Peyer's patch (tissue), 4 donors: Measurements from ENCODE around the gene RBM20. TPM values are rescaled to one million over a fixed set of nuclear protein-coding genes. Genes with fewer than 3 reads are reported as not detected.
A peak's percentile ranks its signal among the peaks of the same experiment; 100 is the strongest.

Experiments
- DNase-seq, 3 donors: peaks; one replicate each; pipeline ENCODE4 v3.0.0-alpha.2; 2017 to 2019
- H3K27ac ChIP-seq, 4 donors: fragments of 200-600 bp; sonication (generic); one replicate each; pipeline ENCODE4 v1.5.1; 2016 to 2019
- H3K27me3 ChIP-seq, 2 donors: fragments of 200-600 bp; sonication (generic); one replicate each; pipeline ENCODE4 v1.5.1; 2019
- H3K36me3 ChIP-seq, 3 donors: fragments of 200-600 bp; sonication (generic); one replicate each; pipeline ENCODE4 v1.5.1; 2016 to 2019
- H3K4me1 ChIP-seq, 4 donors: fragments of 200-600 bp; sonication (generic); one replicate each; pipeline ENCODE4 v1.5.1; 2016 to 2019
- H3K4me3 ChIP-seq, 4 donors: fragments of 200-600 bp; sonication (generic); 1 replicate in 3 of 4; 2 replicates in 1 of 4; pipeline ENCODE4 v1.5.1; 2016 to 2019; ENCODE audit warnings: mild to moderate bottlenecking in 1 of 4
- H3K9me3 ChIP-seq, 4 donors: fragments of 200-600 bp; sonication (generic); one replicate each; pipeline ENCODE4 v1.5.1; 2016 to 2019; ENCODE audit warnings: mild to moderate bottlenecking in 1 of 4
- POLR2A ChIP-seq, 2 donors: fragments of 450-650 bp; IDR thresholded peaks; one replicate each; pipeline ENCODE4 v1.5.1; 2017; ENCODE audit warnings: antibody characterized with exemption in 2 of 2, mild to moderate bottlenecking in 2 of 2, moderate library complexity in 2 of 2
- total RNA-seq, 4 donors: library from RNA; depleted of rRNA; stranded (reverse); fragments of >200 nt; gene quantifications; one replicate each; pipeline ENCODE4 v1.1.0, GENCODE V29; 2016
- TF ChIP-seq, protein P1 (sequence below), 6 experiments: fragments of 450-650 bp in 4 of 6; fragments of 200-600 bp in 2 of 6; sonication (generic) in 1 of 6; IDR thresholded peaks; one replicate each; pipeline ENCODE4 v1.5.1; 2017 to 2019; ENCODE audit warnings: antibody characterized with exemption in 6 of 6, mild to moderate bottlenecking in 3 of 6, moderate library complexity in 1 of 6

The RBM20 gene
- total RNA-seq, 4 donors from 2014 or later = 0.80 to 4.1 (median 1.2) TPM

DNA sequence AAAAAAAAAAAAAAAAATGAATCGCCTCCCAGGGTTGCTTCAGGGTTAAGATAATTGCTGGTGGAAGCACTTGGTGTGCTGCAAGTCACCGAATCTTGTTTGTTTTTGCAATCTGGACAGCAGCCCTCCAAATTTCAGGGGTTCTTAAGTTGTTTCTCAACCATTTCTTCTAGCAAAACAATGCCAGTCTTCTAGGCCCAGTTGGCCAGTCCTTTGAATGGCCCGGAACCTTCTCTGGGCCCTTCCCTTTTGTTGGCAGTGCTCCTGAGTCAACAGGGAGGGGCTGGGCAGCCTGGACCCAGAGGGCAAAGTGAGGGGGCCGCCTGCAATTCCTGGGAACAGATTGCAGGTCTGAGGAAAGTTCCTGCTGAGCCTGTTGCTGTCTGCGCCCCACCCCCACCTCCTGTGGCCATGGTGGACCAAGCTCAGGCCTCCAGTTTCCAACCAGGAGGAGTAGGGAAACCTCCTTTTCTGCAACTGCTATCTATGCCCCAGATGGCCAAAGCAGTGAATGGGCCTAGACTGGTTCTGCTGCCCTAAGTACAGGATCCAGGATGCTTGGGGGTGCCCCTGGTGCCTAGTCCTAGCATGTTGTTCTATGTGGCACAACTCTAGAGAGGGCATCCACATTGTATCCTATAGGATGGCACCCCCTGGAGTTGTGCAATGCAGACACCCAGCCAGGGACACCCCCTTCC is 196.2 kb downstream of the RBM20 start:
- DNase-seq = peak in 2 of 3 donors; percentile 93
- Histone ChIP-seq H3K9me3 (no peaks in the 10 kb centered on the region), H3K27ac (peak overlapping the region; percentile 74 to 97 (median 75)), H3K4me1 (peaks cover 12 to 79% (median 26%) of the 10 kb centered on the region in 4 donors), H3K27me3 (no peaks in the 10 kb centered on the region), H3K4me3 (no peak overlapping the region), H3K36me3 (no peaks in the 10 kb centered on the region)
- peak in 1 of 2 donors; percentile 46 for TF ChIP-seq POLR2A (IDR thresholded peaks at IDR 0.05)
- TF ChIP-seq, protein P1, sequence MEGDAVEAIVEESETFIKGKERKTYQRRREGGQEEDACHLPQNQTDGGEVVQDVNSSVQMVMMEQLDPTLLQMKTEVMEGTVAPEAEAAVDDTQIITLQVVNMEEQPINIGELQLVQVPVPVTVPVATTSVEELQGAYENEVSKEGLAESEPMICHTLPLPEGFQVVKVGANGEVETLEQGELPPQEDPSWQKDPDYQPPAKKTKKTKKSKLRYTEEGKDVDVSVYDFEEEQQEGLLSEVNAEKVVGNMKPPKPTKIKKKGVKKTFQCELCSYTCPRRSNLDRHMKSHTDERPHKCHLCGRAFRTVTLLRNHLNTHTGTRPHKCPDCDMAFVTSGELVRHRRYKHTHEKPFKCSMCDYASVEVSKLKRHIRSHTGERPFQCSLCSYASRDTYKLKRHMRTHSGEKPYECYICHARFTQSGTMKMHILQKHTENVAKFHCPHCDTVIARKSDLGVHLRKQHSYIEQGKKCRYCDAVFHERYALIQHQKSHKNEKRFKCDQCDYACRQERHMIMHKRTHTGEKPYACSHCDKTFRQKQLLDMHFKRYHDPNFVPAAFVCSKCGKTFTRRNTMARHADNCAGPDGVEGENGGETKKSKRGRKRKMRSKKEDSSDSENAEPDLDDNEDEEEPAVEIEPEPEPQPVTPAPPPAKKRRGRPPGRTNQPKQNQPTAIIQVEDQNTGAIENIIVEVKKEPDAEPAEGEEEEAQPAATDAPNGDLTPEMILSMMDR (IDR thresholded peaks at IDR 0.05) = no peak

- peak overlapping the region; percentile 74 to 97 (median 75) for H3K27ac ChIP-seq
- no peak for TF ChIP-seq POLR2A (IDR thresholded peaks at IDR 0.05)
- TF ChIP-seq, protein P1 (IDR thresholded peaks at IDR 0.05) = no peak
- H3K4me3 ChIP-seq = no peak overlapping the region
- DNase-seq = no peak
- H3K4me1 ChIP-seq = peaks cover 12 to 79% (median 28%) of the 10 kb centered on the region in 4 donors
- no peaks in the 10 kb centered on the region for H3K27me3 ChIP-seq
- H3K9me3 ChIP-seq = no peaks in the 10 kb centered on the region
- no peaks in the 10 kb centered on the region for H3K36me3 ChIP-seq
These were observed 196.8 kb downstream of the RBM20 start for GRCh38 chr10:110840923-110841428.

DNA sequence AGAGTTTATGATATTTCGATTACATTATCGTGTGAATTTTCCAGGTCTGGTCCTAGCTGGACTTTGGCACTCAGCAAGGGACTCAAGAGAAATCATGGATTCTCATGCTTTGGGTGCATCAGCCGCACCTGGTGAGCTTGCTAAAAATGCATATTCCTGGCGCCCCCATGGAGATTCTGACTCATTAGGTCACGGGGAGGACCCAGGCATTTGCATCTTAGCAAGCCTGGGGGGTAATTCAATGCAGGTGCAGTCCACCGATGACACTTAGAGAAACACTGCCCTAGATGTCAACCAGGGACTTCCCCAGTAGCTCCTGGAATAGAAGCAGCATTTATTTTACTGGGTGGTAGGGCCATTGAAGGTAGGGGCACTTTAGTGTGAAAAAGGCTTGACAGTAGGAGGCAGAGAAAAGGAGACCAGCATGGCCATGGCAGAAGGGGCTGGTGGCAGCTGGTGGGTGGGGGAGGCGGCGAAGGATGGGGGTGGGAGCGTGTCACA is 197.7 kb downstream of the RBM20 start:
- Histone ChIP-seq H3K4me1 (peaks cover 14 to 79% (median 28%) of the 10 kb centered on the region in 4 donors), H3K27me3 (no peaks in the 10 kb centered on the region), H3K36me3 (no peaks in the 10 kb centered on the region), H3K4me3 (no peak overlapping the region), H3K27ac (peak overlapping the region; percentile 75 to 97 (median 84)), H3K9me3 (no peaks in the 10 kb centered on the region)
- peak in 2 of 3 donors; percentile 79 to 83 for DNase-seq
- TF ChIP-seq POLR2A (IDR thresholded peaks at IDR 0.05) = no peak
- TF ChIP-seq, protein P1 (IDR thresholded peaks at IDR 0.05) = no peak

DNA sequence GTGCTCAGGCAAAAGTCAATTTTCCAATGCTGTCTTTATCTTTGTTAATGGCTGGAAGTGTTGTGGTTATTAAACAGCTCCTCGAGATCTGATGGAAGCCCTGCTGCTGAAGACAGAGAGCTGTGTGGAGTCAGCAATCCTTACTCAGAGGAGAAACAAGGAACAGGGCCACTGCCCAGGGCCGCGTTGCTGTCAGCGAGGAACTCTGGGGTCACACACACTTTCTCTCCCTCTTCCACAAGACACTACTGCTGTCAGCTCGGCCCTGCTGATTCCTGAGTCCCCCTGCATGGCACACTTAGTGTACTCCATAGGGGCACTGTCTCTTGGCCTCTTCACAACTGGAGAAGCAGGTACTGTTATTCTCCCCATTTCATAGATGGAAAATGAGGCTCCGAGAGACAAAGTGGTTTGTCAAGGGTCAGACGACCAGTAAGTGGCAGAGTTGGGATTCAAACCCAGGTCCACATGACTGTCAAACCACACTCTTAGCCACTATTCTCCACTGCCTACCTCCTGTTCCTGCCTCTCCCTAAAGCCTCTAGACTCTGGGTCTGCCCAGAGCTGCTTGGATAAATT is 198.3 kb downstream of the RBM20 start:
- peaks cover 14 to 79% (median 29%) of the 10 kb centered on the region in 4 donors for H3K4me1 ChIP-seq
- TF ChIP-seq POLR2A (IDR thresholded peaks at IDR 0.05) = no peak
- TF ChIP-seq, protein P1 (IDR thresholded peaks at IDR 0.05) = no peak
- no peaks in the 10 kb centered on the region for H3K36me3 ChIP-seq
- no peaks in the 10 kb centered on the region for H3K27me3 ChIP-seq
- no peak overlapping the region for H3K4me3 ChIP-seq
- no peaks in the 10 kb centered on the region for H3K9me3 ChIP-seq
- DNase-seq = no peak
- peak overlapping the region; percentile 75 to 97 (median 84) for H3K27ac ChIP-seq

DNA sequence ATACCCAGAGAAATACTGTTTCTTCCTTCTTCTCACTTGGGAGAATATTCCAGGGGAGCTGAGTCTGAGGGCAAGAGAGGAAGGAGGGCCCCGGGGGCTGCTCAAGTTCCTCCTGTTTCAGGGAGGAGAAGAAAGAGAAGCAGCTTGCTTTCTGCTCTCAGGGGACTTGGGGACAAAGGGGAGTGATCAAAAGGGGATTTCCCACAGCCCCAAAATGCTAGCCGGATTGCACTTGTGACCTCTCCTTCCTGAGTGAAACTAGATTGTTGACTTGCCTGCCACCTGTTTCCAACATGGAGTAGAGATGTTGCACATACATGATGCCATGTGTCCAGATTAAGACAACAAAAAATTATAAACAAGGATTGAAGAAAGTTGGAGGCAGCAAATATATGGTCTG is 198.9 kb downstream of the RBM20 start:
- peak in 2 of 3 donors; percentile 76 to 85 for DNase-seq
- no peaks in the 10 kb centered on the region for H3K27me3 ChIP-seq
- no peak overlapping the region for H3K4me3 ChIP-seq
- H3K27ac ChIP-seq = peak overlapping the region; percentile 75 to 97 (median 84)
- TF ChIP-seq, protein P1 (IDR thresholded peaks at IDR 0.05) = no peak
- TF ChIP-seq POLR2A (IDR thresholded peaks at IDR 0.05) = no peak
- H3K9me3 ChIP-seq = no peaks in the 10 kb centered on the region
- H3K4me1 ChIP-seq = peaks cover 14 to 74% (median 29%) of the 10 kb centered on the region in 4 donors
- no peaks in the 10 kb centered on the region for H3K36me3 ChIP-seq
